Activated T-helper 1 cell treated with anti-CD3 and anti-CD28 coated beads, Interleukin-12 subunit alpha, Interleukin-12 subunit beta, Interleukin-2, Interleukin-4 antibody, amounts not matched to agents 30 ng/mL and 10 ng/mL and 1 ng/mL, durations not matched to agents 14 hours and 24 hours and 36 hours (primary cell): ENCODE results near the gene CNTLN. TPM values are rescaled to one million over a fixed set of nuclear protein-coding genes. Genes with fewer than 3 reads are reported as not detected.
"Not testable (repeated sequence)": the region's sequence is repeated elsewhere in the genome, so short reads cannot be mapped to it uniquely, and the experiment has no call there.

Experiments
- DNase-seq: peaks from one replicate; pipeline ENCODE4 v3.0.0; 2021; ENCODE audit warnings: low spot score
- H3K27ac Mint-ChIP-seq: one replicate; pipeline ENCODE4 v1.8.0; 2021; ENCODE audit warnings: mild to moderate bottlenecking, mixed read lengths
- H3K27me3 Mint-ChIP-seq: one replicate; pipeline ENCODE4 v1.8.0; 2022; ENCODE audit warnings: mild to moderate bottlenecking, moderate library complexity, mixed read lengths; ENCODE audit not compliant: insufficient read depth
- H3K36me3 Mint-ChIP-seq: one replicate; pipeline ENCODE4 v1.8.0; 2021; ENCODE audit warnings: low read depth, mixed read lengths
- H3K4me1 Mint-ChIP-seq: one replicate; pipeline ENCODE4 v1.8.0; 2021; ENCODE audit warnings: low read depth, mixed read lengths
- H3K4me3 Mint-ChIP-seq: one replicate; pipeline ENCODE4 v1.8.0; 2021; ENCODE audit warnings: mild to moderate bottlenecking, moderate library complexity, mixed read lengths
- H3K9me3 Mint-ChIP-seq: one replicate; pipeline ENCODE4 v1.8.0; 2021; ENCODE audit warnings: mixed read lengths
- intact Hi-C: fragments of 100-400 bp; cut with micrococcal nuclease; formaldehyde crosslinking; loops from one replicate; pipeline ENCODE4 v1.15.1; 2024
- total RNA-seq: library from RNA; stranded (reverse); gene quantifications from 2 replicates; pipeline ENCODE4 v1.2.3, GENCODE V29; 2022

CNTLN gene
- total RNA-seq, 1 donor from 2014 or later = 1.5 TPM

- intact Hi-C loops = no loop called here
Observed at GRCh38 chr9:17414986-17415385, 280.1 kb downstream of the CNTLN start.

GRCh38 chr9:17422994-17423680 is 288.3 kb downstream of the CNTLN start:
- H3K27ac Mint-ChIP-seq = no peak overlapping the region
- H3K9me3 Mint-ChIP-seq = no peaks in the 10 kb centered on the region
- DNase-seq = no peak
- H3K36me3 Mint-ChIP-seq = no peaks in the 10 kb centered on the region
- H3K27me3 Mint-ChIP-seq = no peaks in the 10 kb centered on the region
- H3K4me3 Mint-ChIP-seq = no peak overlapping the region
- no peaks in the 10 kb centered on the region for H3K4me1 Mint-ChIP-seq
- intact Hi-C loops = no loop called here

More at GRCh38 chr9:17414986-17415385, 280.1 kb downstream of the CNTLN start:
- Mint-ChIP-seq H3K9me3 (no peaks in the 10 kb centered on the region), H3K4me1 (no peaks in the 10 kb centered on the region), H3K4me3 (no peak overlapping the region), H3K36me3 (no peaks in the 10 kb centered on the region), H3K27me3 (no peaks in the 10 kb centered on the region), H3K27ac (no peak overlapping the region)
- no peak for DNase-seq

- DNase-seq = no peak
- intact Hi-C loops = no loop called here
- Mint-ChIP-seq H3K36me3 (no peaks in the 10 kb centered on the region), H3K27me3 (no peaks in the 10 kb centered on the region), H3K4me3 (no peak overlapping the region), H3K9me3 (no peaks in the 10 kb centered on the region), H3K4me1 (no peaks in the 10 kb centered on the region), H3K27ac (no peak overlapping the region)
Observed at GRCh38 chr9:17423681-17424011, 288.8 kb downstream of the CNTLN start.

GRCh38 chr9:17425384-17425783 is 290.5 kb downstream of the CNTLN start:
- no peak overlapping the region for H3K27ac Mint-ChIP-seq

GRCh38 chr9:17433526-17433925 is 298.7 kb downstream of the CNTLN start:
- Mint-ChIP-seq H3K27ac (no peak overlapping the region), H3K4me3 (no peak overlapping the region), H3K4me1 (no peaks in the 10 kb centered on the region), H3K9me3 (no peaks in the 10 kb centered on the region), H3K36me3 (no peaks in the 10 kb centered on the region), H3K27me3 (peaks cover 2% of the 10 kb centered on the region)
- intact Hi-C loops = no loop called here
- DNase-seq = no peak

More at GRCh38 chr9:17425384-17425783, 290.5 kb downstream of the CNTLN start:
- H3K9me3 Mint-ChIP-seq = no peaks in the 10 kb centered on the region
- intact Hi-C loops = no loop called here
- DNase-seq = no peak
- no peaks in the 10 kb centered on the region for H3K36me3 Mint-ChIP-seq
- no peaks in the 10 kb centered on the region for H3K27me3 Mint-ChIP-seq
- H3K4me1 Mint-ChIP-seq = no peaks in the 10 kb centered on the region
- H3K4me3 Mint-ChIP-seq = no peak overlapping the region

- Mint-ChIP-seq H3K36me3 (no peaks in the 10 kb centered on the region), H3K4me1 (no peaks in the 10 kb centered on the region), H3K9me3 (peaks cover 7% of the 10 kb centered on the region), H3K27me3 (peaks cover 2% of the 10 kb centered on the region), H3K27ac (no peak overlapping the region), H3K4me3 (no peak overlapping the region)
- no peak for DNase-seq
- intact Hi-C loops = no loop called here
Observed at GRCh38 chr9:17436854-17437253, 302.0 kb downstream of the CNTLN start.

GRCh38 chr9:17437813-17438212 is 303.0 kb downstream of the CNTLN start:
- H3K4me1 Mint-ChIP-seq = no peaks in the 10 kb centered on the region
- peaks cover 2% of the 10 kb centered on the region for H3K27me3 Mint-ChIP-seq
- no peak overlapping the region for H3K27ac Mint-ChIP-seq
- intact Hi-C loops = no loop called here
- no peak for DNase-seq
- peaks cover 9% of the 10 kb centered on the region for H3K9me3 Mint-ChIP-seq
- H3K4me3 Mint-ChIP-seq = no peak overlapping the region
- H3K36me3 Mint-ChIP-seq = no peaks in the 10 kb centered on the region

GRCh38 chr9:17445126-17445525 is 310.3 kb downstream of the CNTLN start:
- H3K36me3 Mint-ChIP-seq, H3K27me3 Mint-ChIP-seq, H3K4me3 Mint-ChIP-seq, H3K27ac Mint-ChIP-seq, H3K9me3 Mint-ChIP-seq, DNase-seq, intact Hi-C loops, H3K4me1 Mint-ChIP-seq: not testable (repeated sequence)

- Mint-ChIP-seq H3K36me3 (no peaks in the 10 kb centered on the region), H3K4me1 (no peaks in the 10 kb centered on the region), H3K9me3 (no peaks in the 10 kb centered on the region), H3K4me3 (no peak overlapping the region), H3K27ac (no peak overlapping the region), H3K27me3 (no peaks in the 10 kb centered on the region)
- no peak for DNase-seq
- intact Hi-C loops = no loop called here
Observed at GRCh38 chr9:17453751-17454150, 318.9 kb downstream of the CNTLN start.

- H3K27me3 Mint-ChIP-seq = no peaks in the 10 kb centered on the region
- no peak for DNase-seq
- H3K27ac Mint-ChIP-seq = no peak overlapping the region
- H3K36me3 Mint-ChIP-seq = no peaks in the 10 kb centered on the region
- no peak overlapping the region for H3K4me3 Mint-ChIP-seq
- H3K9me3 Mint-ChIP-seq = no peaks in the 10 kb centered on the region
- intact Hi-C loops = loop anchor here (1.0 to 10.0 kb wide), 5 partner anchors 347 to 1626 kb away; no protein-coding TSS in a partner anchor
- H3K4me1 Mint-ChIP-seq = no peaks in the 10 kb centered on the region
Observed at GRCh38 chr9:17462869-17463464, 328.1 kb downstream of the CNTLN start.

- intact Hi-C loops = no loop called here
- H3K4me1 Mint-ChIP-seq = no peaks in the 10 kb centered on the region
- DNase-seq = no peak
Observed at GRCh38 chr9:17470036-17470813, 335.4 kb downstream of the CNTLN start.

GRCh38 chr9:17472126-17472525 is 337.3 kb downstream of the CNTLN start:
- Mint-ChIP-seq H3K36me3 (no peaks in the 10 kb centered on the region), H3K4me1 (no peaks in the 10 kb centered on the region), H3K4me3 (no peak overlapping the region), H3K27ac (no peak overlapping the region), H3K27me3 (no peaks in the 10 kb centered on the region), H3K9me3 (no peaks in the 10 kb centered on the region)
- intact Hi-C loops = no loop called here
- no peak for DNase-seq

More at GRCh38 chr9:17470036-17470813, 335.4 kb downstream of the CNTLN start:
- H3K4me3 Mint-ChIP-seq = no peak overlapping the region
- no peaks in the 10 kb centered on the region for H3K27me3 Mint-ChIP-seq
- no peak overlapping the region for H3K27ac Mint-ChIP-seq
- H3K9me3 Mint-ChIP-seq = no peaks in the 10 kb centered on the region
- H3K36me3 Mint-ChIP-seq = no peaks in the 10 kb centered on the region

GRCh38 chr9:17476401-17476800 is 341.6 kb downstream of the CNTLN start:
- no peaks in the 10 kb centered on the region for H3K27me3 Mint-ChIP-seq
- intact Hi-C loops = no loop called here
- DNase-seq = no peak
- no peaks in the 10 kb centered on the region for H3K9me3 Mint-ChIP-seq
- no peaks in the 10 kb centered on the region for H3K36me3 Mint-ChIP-seq
- no peaks in the 10 kb centered on the region for H3K4me1 Mint-ChIP-seq
- H3K27ac Mint-ChIP-seq = no peak overlapping the region
- no peak overlapping the region for H3K4me3 Mint-ChIP-seq
